Kidney epithelial cell (primary cell): ENCODE data around the gene SH3BGR. TPM values are rescaled to one million over a fixed set of nuclear protein-coding genes. Genes with fewer than 3 reads are reported as not detected.
A peak's percentile ranks its signal among the peaks of the same experiment; 100 is the strongest.

Source experiments
- DNase-seq: peaks from one replicate; pipeline ENCODE4 v3.0.0-alpha.2; 2010; ENCODE audit warnings: low read depth
- H3K27me3 ChIP-seq: 2 replicates; pipeline ENCODE4 v1.6.0; 2011; ENCODE audit warnings: low read length; ENCODE audit not compliant: control insufficient read depth, insufficient read depth
- H3K36me3 ChIP-seq: 2 replicates; pipeline ENCODE4 v1.5.1; 2011; ENCODE audit warnings: low read length; ENCODE audit not compliant: control insufficient read depth, insufficient read depth
- H3K4me3 ChIP-seq: 2 replicates; pipeline ENCODE4 v1.5.1; 2011; ENCODE audit warnings: low read depth, mild to moderate bottlenecking, control low read depth, low read length
- CTCF ChIP-seq: IDR thresholded peaks from 2 replicates; pipeline ENCODE4 v1.5.1; 2011; ENCODE audit warnings: mild to moderate bottlenecking, moderate library complexity, low read length, control low read depth, inconsistent platforms; ENCODE audit not compliant: insufficient read depth, poor library complexity, severe bottlenecking
- total RNA-seq: library from RNA; depleted of rRNA; stranded (reverse); fragments of >200 nt; gene quantifications from 2 replicates; pipeline ENCODE4 v1.2.3, GENCODE V29; 2015

The SH3BGR gene
- total RNA-seq, 1 donor from 2014 or later, result 6.9 TPM

DNA sequence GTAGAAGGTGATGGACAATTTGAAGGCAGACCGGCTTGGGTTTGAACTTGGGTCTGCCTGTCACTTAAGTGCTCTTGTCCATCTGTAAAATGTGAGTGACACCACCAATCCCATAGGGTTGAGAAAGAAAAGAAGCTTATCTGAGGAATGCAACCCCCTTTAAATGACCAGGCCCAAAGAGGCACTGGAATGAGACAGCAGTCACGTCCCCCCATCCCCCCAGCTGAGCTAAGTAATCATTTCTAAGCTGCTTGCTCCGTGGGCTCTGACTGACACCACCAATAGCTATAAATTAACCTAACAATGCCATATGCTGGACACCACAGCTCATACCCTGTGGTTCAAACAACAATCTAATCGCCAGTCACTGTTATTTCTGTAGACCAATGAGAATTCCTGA lies 21.3 kb upstream of the SH3BGR start:
- H3K36me3 ChIP-seq, result no peaks in the 10 kb centered on the region
- H3K4me3 ChIP-seq, result no peak overlapping the region
- no peak for DNase-seq
- no peak for TF ChIP-seq CTCF
- no peaks in the 10 kb centered on the region for H3K27me3 ChIP-seq

- no peak for DNase-seq
- Histone ChIP-seq H3K4me3 (no peak overlapping the region), H3K36me3 (no peaks in the 10 kb centered on the region), H3K27me3 (no peaks in the 10 kb centered on the region)
- TF ChIP-seq CTCF, result no peak
Measured at GRCh38 chr21:39430954-39431353, 20.8 kb upstream of the SH3BGR start.

GRCh38 chr21:39434950-39435349 lies 16.8 kb upstream of the SH3BGR start:
- H3K27me3 ChIP-seq, result no peaks in the 10 kb centered on the region
- no peak for TF ChIP-seq CTCF
- no peak overlapping the region for H3K4me3 ChIP-seq
- no peaks in the 10 kb centered on the region for H3K36me3 ChIP-seq
- DNase-seq, result no peak

GRCh38 chr21:39439232-39439631 lies 12.5 kb upstream of the SH3BGR start:
- Histone ChIP-seq H3K36me3 (no peaks in the 10 kb centered on the region), H3K27me3 (no peaks in the 10 kb centered on the region), H3K4me3 (no peak overlapping the region)
- TF ChIP-seq CTCF, result no peak
- DNase-seq, result no peak

DNA sequence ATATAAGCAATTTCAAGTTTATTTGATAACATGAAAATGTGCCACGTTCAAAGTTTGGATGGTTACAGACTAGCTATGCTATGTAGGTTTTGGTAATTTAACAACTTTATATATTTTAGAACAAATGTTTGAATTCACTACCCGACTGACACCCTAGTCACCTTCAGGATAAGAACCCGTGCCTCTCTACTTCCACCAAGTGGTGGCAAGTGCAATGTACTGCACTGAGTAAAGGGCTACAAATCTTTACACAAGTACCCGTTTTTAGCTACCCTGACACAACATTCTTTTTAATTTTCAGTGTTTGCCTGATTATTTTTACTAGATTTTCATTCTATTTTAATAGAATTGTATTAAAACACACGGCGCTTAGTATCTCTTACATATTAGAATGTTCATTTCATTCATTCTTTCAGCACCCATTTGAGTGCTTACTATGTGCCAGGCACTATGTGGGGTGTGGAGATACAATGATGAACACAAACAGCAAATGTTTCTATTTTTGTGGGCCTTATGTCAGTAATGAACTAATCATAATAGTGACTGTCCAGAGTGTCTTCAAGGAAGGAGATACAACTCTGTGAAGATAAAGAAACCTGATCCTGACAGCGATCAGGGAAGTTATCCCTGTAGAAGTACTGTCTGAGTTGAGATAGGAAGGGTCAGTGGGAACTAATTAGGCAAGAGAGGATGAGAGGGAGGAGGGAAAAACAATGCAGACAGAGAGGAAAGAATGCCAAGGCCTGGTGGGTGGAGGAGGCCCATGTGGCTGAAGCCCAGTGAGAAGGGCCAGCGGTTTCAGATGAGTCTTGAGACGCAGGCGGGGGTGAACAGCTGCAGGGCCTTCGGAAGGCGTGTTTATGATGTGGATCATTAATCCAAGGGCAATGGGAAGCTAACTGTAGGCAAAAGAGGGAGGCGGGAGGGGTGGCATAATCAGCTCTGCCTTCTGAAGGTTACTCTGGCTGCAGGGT lies 10.0 kb upstream of the SH3BGR start:
- peak; percentile 53 for DNase-seq
- H3K4me3 ChIP-seq, result no peak overlapping the region
- no peaks in the 10 kb centered on the region for H3K36me3 ChIP-seq
- no peaks in the 10 kb centered on the region for H3K27me3 ChIP-seq
- peak; percentile 90 for TF ChIP-seq CTCF
